Measurements from ENCODE around the gene MTA1. TPM values are rescaled to one million over a fixed set of nuclear protein-coding genes. Genes with fewer than 3 reads are reported as not detected.

Gene MTA1
- total and polyA plus RNA-seq, 2 of the 8 experiments (the other 6 are each of a cell fraction or from before 2014, with no cell fraction given): 73.9 to 221 TPM

GRCh38 chr14:105385698-105386365, 33.8 kb upstream of the MTA1 start:
- no peaks in the 10 kb centered on the region for H3K4me1 ChIP-seq (replicated peaks in 1 of 4; ENCODE audit: control insufficient read depth in 3 of 4, insufficient read depth in 4 of 4, low read length in 3 of 4)
- H3K79me2 ChIP-seq (ENCODE audit: control insufficient read depth in 1 of 2, insufficient read depth in 2 of 2, low read length in 2 of 2): no peaks in the 10 kb centered on the region
- H3K27me3 ChIP-seq (replicated peaks in 1 of 4; ENCODE audit: control insufficient read depth in 3 of 4, extremely low read depth in 1 of 4, insufficient read depth in 3 of 4, low read length in 3 of 4): no peaks in the 10 kb centered on the region
- no peak overlapping the region for H3K23ac ChIP-seq (ENCODE audit: insufficient read length)
- no peak for DNase-seq (ENCODE audit: low read depth in 1 of 2, low spot score in 2 of 2)
- peaks cover 0 to 11% of the 10 kb centered on the region in 2 experiments for H4K20me1 ChIP-seq (replicated peaks in 1 of 2; ENCODE audit: control insufficient read depth in 1 of 2, insufficient read depth in 2 of 2, low read length in 2 of 2)
- H3K27ac ChIP-seq (ENCODE audit: low read depth, low read length): no peak overlapping the region
- no peak overlapping the region for H3K4me2 ChIP-seq (ENCODE audit: insufficient read depth in 1 of 2, low read depth in 2 of 2, low read length in 2 of 2)
- no peak overlapping the region for H2BK5ac ChIP-seq (ENCODE audit: low read depth, low read length)
- no peak overlapping the region for H4K8ac ChIP-seq (ENCODE audit: extremely low read depth, insufficient read depth, low read length)
- no peak overlapping the region for H2BK15ac ChIP-seq (ENCODE audit: low read length)
- no peaks in the 10 kb centered on the region for H3K9me3 ChIP-seq (ENCODE audit: insufficient read depth in 2 of 2, low read depth in 1 of 2, low read length in 1 of 2)
- H2AK5ac ChIP-seq (ENCODE audit: low read depth, low read length): no peak overlapping the region
- H2BK120ac ChIP-seq (replicated peaks; ENCODE audit: low read depth, low read length): no peak overlapping the region
- H3K23me2 ChIP-seq (ENCODE audit: low read depth, low read length): no peaks in the 10 kb centered on the region
- no peak overlapping the region for H4K5ac ChIP-seq (ENCODE audit: insufficient read length, low read depth, low read length)
- ChIA-PET CTCF (ENCODE audit: partially characterized antibody) (interaction anchor here (1.2 to 1.7 kb wide), 8 partner anchors 8 to 181 kb away, joined by 3 to 7 read pairs (median 4); no protein-coding TSS in a partner anchor), POLR2A (ENCODE audit: partially characterized antibody) (no interaction called here)
- H3K4ac ChIP-seq (replicated peaks; ENCODE audit: insufficient read length, low read depth, low read length): no peak overlapping the region
- no peak overlapping the region for H3K56ac ChIP-seq (replicated peaks; ENCODE audit: insufficient read length, low read depth, low read length)
- no peak for FAIRE-seq
- H3K18ac ChIP-seq (ENCODE audit: extremely low read depth, low read length): no peak overlapping the region
- H3K14ac ChIP-seq (ENCODE audit: insufficient read length): no peak overlapping the region
- H2BK12ac ChIP-seq (ENCODE audit: low read depth, low read length): no peak overlapping the region
- H4K91ac ChIP-seq (replicated peaks; ENCODE audit: insufficient read length, low read length): no peak overlapping the region
- H3K9ac ChIP-seq (replicated peaks in 1 of 4; ENCODE audit: extremely low read depth in 1 of 4, low read depth in 3 of 4, low read length in 3 of 4): no peak overlapping the region
- H2AFZ ChIP-seq (ENCODE audit: low read length): no peak overlapping the region
- H3K36me3 ChIP-seq (ENCODE audit: control insufficient read depth in 2 of 4, insufficient read depth in 4 of 4, low read length in 3 of 4): peaks cover 3 to 30% (median 10%) of the 10 kb centered on the region in 4 experiments; a peak in 5 of 8 replicates
- no peaks in the 10 kb centered on the region for H3K79me1 ChIP-seq (ENCODE audit: low read depth, low read length)
- 88% methylated on average over 22 of the region's 22 CpGs; no CpG with 5 or more reads in 1 of the 2 experiments for WGBS, 2 experiments (ENCODE audit: extremely low coverage in 1 of 2, insufficient coverage in 1 of 2, insufficient read length in 1 of 2, insufficient replicate concordance in 2 of 2, low coverage in 1 of 2, low lambda C conversion rate in 2 of 2, missing lambda C conversion rate in 1 of 2)
- H3K4me3 ChIP-seq (ENCODE audit: extremely low read depth in 1 of 4, insufficient read depth in 2 of 4, low read depth in 3 of 4, low read length in 4 of 4): no peak overlapping the region
- H2BK20ac ChIP-seq (ENCODE audit: low read length): no peak overlapping the region

All from H1 (cell line).